ENCODE results near the gene ACSM6.
"Not testable (repeated sequence)": the region's sequence is repeated elsewhere in the genome, so short reads cannot be mapped to it uniquely, and the experiment has no call there.

DNA sequence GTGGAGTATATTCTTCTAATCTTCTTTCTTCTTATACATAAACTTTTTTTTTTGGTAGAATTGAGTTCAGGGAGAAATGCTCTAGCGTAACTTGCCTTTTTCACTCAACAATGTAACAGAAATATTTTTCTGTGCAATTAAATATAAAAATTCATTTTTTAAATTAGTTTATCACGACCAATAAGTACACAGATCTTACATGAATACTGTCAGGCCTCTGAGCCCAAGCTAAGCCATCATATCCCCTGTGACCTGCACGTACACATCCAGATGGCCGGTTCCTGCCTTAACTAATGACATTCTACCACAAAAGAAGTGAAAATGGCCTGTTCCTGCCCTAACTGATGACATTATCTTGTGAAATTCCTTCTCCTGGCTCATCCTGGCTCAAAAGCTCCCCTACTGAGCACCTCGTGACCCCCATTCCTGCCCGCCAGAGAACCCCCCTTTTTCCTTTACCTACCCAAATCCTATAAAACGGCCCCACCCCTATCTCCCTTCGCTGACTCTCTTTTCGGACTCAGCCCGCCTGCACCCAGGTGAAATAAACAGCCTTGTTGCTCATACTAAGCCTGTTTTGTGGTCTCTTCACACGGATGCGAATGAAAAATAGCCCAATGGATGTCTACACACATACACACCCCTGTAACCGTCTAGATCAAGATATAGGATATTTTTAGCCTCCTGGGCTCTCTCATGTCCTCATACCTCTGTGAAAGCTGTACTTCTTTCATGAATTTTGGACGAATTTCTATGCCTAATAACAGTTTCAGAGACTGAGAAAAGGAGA is 35.1 kb downstream of the ACSM6 start:
- TF ChIP-seq, protein P1, sequence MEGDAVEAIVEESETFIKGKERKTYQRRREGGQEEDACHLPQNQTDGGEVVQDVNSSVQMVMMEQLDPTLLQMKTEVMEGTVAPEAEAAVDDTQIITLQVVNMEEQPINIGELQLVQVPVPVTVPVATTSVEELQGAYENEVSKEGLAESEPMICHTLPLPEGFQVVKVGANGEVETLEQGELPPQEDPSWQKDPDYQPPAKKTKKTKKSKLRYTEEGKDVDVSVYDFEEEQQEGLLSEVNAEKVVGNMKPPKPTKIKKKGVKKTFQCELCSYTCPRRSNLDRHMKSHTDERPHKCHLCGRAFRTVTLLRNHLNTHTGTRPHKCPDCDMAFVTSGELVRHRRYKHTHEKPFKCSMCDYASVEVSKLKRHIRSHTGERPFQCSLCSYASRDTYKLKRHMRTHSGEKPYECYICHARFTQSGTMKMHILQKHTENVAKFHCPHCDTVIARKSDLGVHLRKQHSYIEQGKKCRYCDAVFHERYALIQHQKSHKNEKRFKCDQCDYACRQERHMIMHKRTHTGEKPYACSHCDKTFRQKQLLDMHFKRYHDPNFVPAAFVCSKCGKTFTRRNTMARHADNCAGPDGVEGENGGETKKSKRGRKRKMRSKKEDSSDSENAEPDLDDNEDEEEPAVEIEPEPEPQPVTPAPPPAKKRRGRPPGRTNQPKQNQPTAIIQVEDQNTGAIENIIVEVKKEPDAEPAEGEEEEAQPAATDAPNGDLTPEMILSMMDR (IDR thresholded peaks at IDR 0.05): not testable (repeated sequence)
- not testable (repeated sequence) for TF ChIP-seq POLR2A (IDR thresholded peaks at IDR 0.05)

All from right lobe of liver (tissue), 4 donors.